Smooth muscle cell (in vitro differentiated cells): ENCODE data around the gene STH. TPM values are rescaled to one million over a fixed set of nuclear protein-coding genes. Genes with fewer than 3 reads are reported as not detected.

Source experiments
- DNase-seq: peaks from one replicate; lab custom pipeline; 2025; ENCODE audit not compliant: unreplicated experiment; lab: John Stamatoyannopoulos, UW
- H2AFZ ChIP-seq: fragments of 200-600 bp; sonication (generic); 2 replicates; pipeline ENCODE4 v1.6.0; 2016; ENCODE audit warnings: antibody characterized with exemption, low read depth, mild to moderate bottlenecking
- H3F3A ChIP-seq: fragments of 200-600 bp; sonication (generic); 2 replicates; pipeline ENCODE4 v1.6.0; 2017; ENCODE audit warnings: antibody characterized with exemption, low read depth
- H3K27ac ChIP-seq: fragments of 200-600 bp; sonication (generic); 2 replicates; pipeline ENCODE4 v1.5.1; 2016; ENCODE audit warnings: low read depth, mild to moderate bottlenecking
- H3K27me3 ChIP-seq: fragments of 200-600 bp; sonication (generic); 2 replicates; pipeline ENCODE4 v1.6.1; 2016; ENCODE audit warnings: low read depth, mild to moderate bottlenecking
- H3K36me3 ChIP-seq: fragments of 200-600 bp; sonication (generic); 2 replicates; pipeline ENCODE4 v1.5.1; 2016; ENCODE audit warnings: low read depth
- H3K4me1 ChIP-seq: fragments of 200-600 bp; sonication (generic); 2 replicates; pipeline ENCODE4 v1.5.1; 2016; ENCODE audit warnings: low read depth
- H3K4me2 ChIP-seq: fragments of 200-600 bp; sonication (generic); 2 replicates; pipeline ENCODE4 v1.6.0; 2016; ENCODE audit warnings: mild to moderate bottlenecking
- H3K4me3 ChIP-seq: fragments of 200-600 bp; sonication (generic); 2 replicates; pipeline ENCODE4 v1.5.1; 2016; ENCODE audit warnings: mild to moderate bottlenecking
- H3K79me2 ChIP-seq: fragments of 200-600 bp; sonication (generic); 2 replicates; pipeline ENCODE4 v1.6.0; 2016; ENCODE audit warnings: low read depth, mild to moderate bottlenecking
- H3K9ac ChIP-seq: fragments of 200-600 bp; sonication (generic); 2 replicates; pipeline ENCODE4 v1.6.0; 2016; ENCODE audit warnings: low read depth
- H3K9me3 ChIP-seq: fragments of 200-600 bp; sonication (generic); replicated peaks from 2 replicates; pipeline ENCODE4 v1.5.1; 2016; ENCODE audit warnings: low read depth
- H4K20me1 ChIP-seq: fragments of 200-600 bp; sonication (generic); 2 replicates; pipeline ENCODE4 v1.6.0; 2016; ENCODE audit warnings: low read depth
- CTCF ChIP-seq: fragments of 200-600 bp; sonication (generic); IDR thresholded peaks from 2 replicates; pipeline ENCODE4 v1.5.1; 2017; ENCODE audit warnings: borderline replicate concordance, mild to moderate bottlenecking, antibody characterized with exemption; ENCODE audit not compliant: insufficient read depth, poor library complexity, severe bottlenecking
- WGBS: methylation state at CpG from one replicate; pipeline ENCODE4 v1.1.7; 2016; ENCODE audit warnings: low lambda C conversion rate; 5-methylcytosine and 5-hydroxymethylcytosine counted together
- polyA plus RNA-seq: library from polyadenylated mRNA; unstranded; fragments of >200 nt; fragmentation: Nextera tagmentation; extraction: Ambion mirVana; gene quantifications from 2 replicates; pipeline ENCODE4 v1.2.1, GENCODE V29; 2016
- total RNA-seq: library from RNA; depleted of rRNA; stranded (reverse); fragments of >200 nt; gene quantifications from 2 replicates; pipeline ENCODE4 v1.2.3, GENCODE V29; 2014

The STH gene
- total and polyA plus RNA-seq, 2 experiments from 2014 or later, result not detected

- no peak overlapping the region for H3K27ac ChIP-seq
- H3K9ac ChIP-seq, result no peak overlapping the region
- H3K36me3 ChIP-seq, result no peaks in the 10 kb centered on the region
- H4K20me1 ChIP-seq, result peaks cover 27% of the 10 kb centered on the region
- H3K4me1 ChIP-seq, result peaks cover 7% of the 10 kb centered on the region
- no peak for DNase-seq
- no peak overlapping the region for H2AFZ ChIP-seq
- H3K4me2 ChIP-seq, result no peak overlapping the region
- TF ChIP-seq CTCF, result no peak
- H3K27me3 ChIP-seq, result no peaks in the 10 kb centered on the region
- H3K9me3 ChIP-seq, result no peaks in the 10 kb centered on the region
- no peaks in the 10 kb centered on the region for H3F3A ChIP-seq
- H3K79me2 ChIP-seq, result no peaks in the 10 kb centered on the region
- 90% methylated on average over 3 of the region's 3 CpGs for WGBS
- H3K4me3 ChIP-seq, result no peak overlapping the region
Observed at GRCh38 chr17:46028374-46028773, 29.3 kb downstream of the STH start.

- Histone ChIP-seq H3K9me3 (no peaks in the 10 kb centered on the region), H3K9ac (no peak overlapping the region), H3K27me3 (no peaks in the 10 kb centered on the region), H3K79me2 (no peaks in the 10 kb centered on the region), H3K36me3 (no peaks in the 10 kb centered on the region), H3K27ac (no peak overlapping the region), H3K4me3 (no peak overlapping the region), H3K4me1 (peaks cover 7% of the 10 kb centered on the region), H2AFZ (no peak overlapping the region), H4K20me1 (peaks cover 31% of the 10 kb centered on the region), H3K4me2 (no peak overlapping the region), H3F3A (no peaks in the 10 kb centered on the region)
- WGBS, result 84% methylated on average over 4 of the region's 4 CpGs
- DNase-seq, result no peak
- TF ChIP-seq CTCF, result no peak
Observed at GRCh38 chr17:46028981-46029565, 30.0 kb downstream of the STH start.

- Histone ChIP-seq H2AFZ (no peak overlapping the region), H3K4me1 (peaks cover 7% of the 10 kb centered on the region), H3K36me3 (no peaks in the 10 kb centered on the region), H3F3A (no peaks in the 10 kb centered on the region), H3K9ac (no peak overlapping the region), H3K27me3 (no peaks in the 10 kb centered on the region), H3K9me3 (no peaks in the 10 kb centered on the region), H3K4me2 (no peak overlapping the region), H4K20me1 (peaks cover 31% of the 10 kb centered on the region), H3K27ac (no peak overlapping the region), H3K79me2 (no peaks in the 10 kb centered on the region), H3K4me3 (no peak overlapping the region)
- DNase-seq, result no peak
- WGBS, result 95% methylated on average over 6 of the region's 6 CpGs
- no peak for TF ChIP-seq CTCF
Observed at GRCh38 chr17:46029627-46030026, 30.6 kb downstream of the STH start.

DNA sequence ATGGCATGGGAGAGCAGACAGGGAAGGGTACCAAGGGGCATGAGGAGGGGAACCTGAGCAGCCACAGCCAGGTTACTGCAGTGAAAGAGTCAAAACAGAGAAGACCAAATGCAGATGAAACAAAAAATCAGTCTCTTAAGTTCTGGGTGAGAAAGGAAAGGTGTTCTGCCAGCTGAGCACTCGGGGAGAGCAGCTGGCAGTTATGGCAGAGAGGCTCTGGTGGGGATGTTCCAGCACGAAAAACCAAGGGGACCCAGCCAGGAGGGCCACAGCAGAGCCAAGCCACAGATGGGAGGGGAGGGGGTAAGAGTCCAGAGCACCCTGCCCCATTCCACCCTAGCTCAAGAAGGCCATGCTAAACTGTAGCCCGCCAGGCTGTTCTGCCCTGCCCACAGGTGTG is 31.7 kb downstream of the STH start:
- no peak for DNase-seq
- H3F3A ChIP-seq, result no peaks in the 10 kb centered on the region
- H3K9ac ChIP-seq, result no peak overlapping the region
- no peak overlapping the region for H3K4me2 ChIP-seq
- no peak overlapping the region for H3K4me3 ChIP-seq
- TF ChIP-seq CTCF, result no peak
- 80% methylated on average over 3 of the region's 3 CpGs for WGBS
- no peaks in the 10 kb centered on the region for H3K79me2 ChIP-seq
- H3K4me1 ChIP-seq, result peaks cover 7% of the 10 kb centered on the region
- H2AFZ ChIP-seq, result no peak overlapping the region
- no peaks in the 10 kb centered on the region for H3K36me3 ChIP-seq
- no peaks in the 10 kb centered on the region for H3K27me3 ChIP-seq
- no peaks in the 10 kb centered on the region for H3K9me3 ChIP-seq
- H3K27ac ChIP-seq, result no peak overlapping the region
- peaks cover 36% of the 10 kb centered on the region for H4K20me1 ChIP-seq
